HL-60/S4 treated with retinoic acid at 250 ng/mL for 4 days and 3 days (cell line): ENCODE data around the gene CYGB.

Source experiments
- in situ Hi-C: fragments of 300-500 bp; cut with MboI; formaldehyde crosslinking; loops from 2 replicates; pipeline ENCODE4 v1.7.0; 2022; ENCODE audit warnings: low sequenced_read_pairs

Gene CYGB

DNA sequence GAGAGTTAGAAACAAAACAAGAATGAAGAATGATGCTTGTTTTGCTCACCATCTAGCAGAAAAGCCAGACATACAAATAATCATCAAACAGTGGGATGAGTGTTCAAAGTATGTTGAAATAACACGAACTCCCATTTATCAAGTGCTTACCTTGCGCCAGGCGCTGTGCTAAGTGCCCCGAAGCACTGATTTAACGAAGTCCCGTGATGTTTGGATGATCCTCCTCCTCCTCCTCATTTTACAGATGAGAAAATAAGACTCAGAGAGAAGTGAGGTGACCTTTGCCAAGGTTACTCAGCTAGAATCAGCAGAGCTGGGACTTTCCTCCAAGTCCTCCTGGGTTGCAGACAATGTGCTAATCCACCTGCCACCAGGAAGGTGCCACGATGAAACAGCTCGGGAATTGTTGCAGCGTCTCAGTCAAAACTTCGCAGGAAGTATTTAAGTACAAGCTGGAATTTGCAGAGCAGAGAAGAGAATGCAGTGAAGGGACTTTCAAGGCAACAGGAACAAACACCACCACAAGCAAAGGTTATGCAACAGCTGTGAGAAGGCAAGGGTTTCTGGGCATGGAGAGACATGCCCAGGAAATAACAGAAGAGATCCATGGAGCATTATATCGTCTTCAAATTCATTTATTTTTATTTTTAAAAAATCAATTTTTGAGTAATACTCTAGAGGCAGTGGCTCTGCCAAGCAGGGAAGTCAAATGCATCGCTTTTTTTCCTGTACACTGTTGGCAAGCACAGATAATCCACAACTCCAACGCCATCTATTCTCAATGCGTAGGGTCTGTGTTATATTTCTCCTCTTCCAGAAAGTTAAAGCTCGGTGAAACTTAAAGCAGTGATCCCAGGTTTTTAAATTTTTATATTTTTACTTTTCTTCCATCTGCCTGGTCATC is 13.5 kb upstream of the CYGB start:
- in situ Hi-C loops: no loop called here

DNA sequence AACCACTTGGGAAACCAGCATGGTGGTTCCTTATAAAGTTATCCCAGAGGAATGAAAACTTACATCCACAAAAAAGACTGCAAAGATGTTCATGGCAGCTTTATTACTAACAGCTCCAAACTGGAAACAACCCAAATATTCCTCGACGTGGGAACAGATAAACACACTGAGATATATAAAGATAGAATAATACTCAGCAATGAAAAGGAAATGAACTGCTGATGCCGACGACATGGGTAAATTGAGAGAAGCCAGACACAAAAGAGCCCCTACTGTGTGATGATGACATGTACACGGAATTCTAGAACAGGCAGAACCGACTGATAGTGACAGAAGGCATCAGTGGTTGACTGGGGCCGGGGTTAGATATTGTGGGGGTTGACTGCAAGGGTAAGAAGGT is 12.0 kb upstream of the CYGB start:
- in situ Hi-C loops: no loop called here

DNA sequence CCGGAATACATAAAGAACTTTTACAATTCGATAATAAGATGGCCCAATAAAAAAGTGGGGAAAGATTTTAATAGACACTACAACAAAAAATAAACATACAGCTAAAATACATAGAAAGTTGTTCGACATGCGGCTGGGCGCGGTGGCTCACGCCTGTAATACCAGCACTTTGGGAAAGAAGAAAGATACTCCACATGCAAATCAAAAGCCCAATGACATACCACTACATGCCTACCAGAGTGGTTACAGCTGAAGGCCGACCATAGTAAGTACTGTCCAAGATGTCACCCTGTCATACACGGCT is 11.7 kb upstream of the CYGB start:
- in situ Hi-C loops: no loop called here

DNA sequence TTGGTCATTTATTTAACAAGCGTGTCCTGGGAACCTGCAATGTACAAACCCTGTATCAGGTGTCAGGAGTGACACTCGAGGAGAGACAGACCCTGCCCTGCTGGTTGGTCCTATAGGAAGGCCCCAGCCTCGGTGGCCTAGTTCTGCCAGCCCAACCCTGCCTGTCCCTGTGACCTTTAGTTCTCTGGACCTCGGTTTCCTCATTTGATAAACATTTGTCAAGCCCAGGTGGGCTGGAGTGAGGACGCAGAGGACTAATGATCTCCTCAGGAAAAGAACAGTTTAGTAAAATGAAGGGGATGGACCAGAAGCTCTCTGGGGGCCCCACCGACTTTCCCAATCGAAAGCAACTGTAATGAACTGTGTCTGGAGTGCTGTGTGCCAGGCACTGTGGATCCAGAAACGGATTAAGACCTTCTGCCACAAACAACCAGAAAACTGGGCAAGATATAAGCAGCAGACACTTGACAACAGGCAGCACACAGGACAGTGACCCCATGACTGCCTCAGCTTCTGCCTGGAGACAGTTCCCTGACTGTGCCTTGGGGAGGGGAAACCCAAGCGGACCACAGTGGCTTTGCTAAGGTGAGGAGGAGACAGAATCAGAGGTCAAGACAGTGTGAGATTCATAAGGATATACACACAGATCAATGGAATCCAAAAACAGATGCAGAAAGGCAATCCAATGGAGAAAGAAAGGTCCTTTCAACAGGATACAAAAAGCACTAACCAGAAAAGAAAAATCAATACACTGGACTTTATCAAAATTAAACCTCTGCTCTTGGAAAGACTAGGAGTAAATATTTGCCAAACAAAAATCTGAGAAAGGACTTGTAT is 11.1 kb upstream of the CYGB start:
- in situ Hi-C loops: no loop called here

DNA sequence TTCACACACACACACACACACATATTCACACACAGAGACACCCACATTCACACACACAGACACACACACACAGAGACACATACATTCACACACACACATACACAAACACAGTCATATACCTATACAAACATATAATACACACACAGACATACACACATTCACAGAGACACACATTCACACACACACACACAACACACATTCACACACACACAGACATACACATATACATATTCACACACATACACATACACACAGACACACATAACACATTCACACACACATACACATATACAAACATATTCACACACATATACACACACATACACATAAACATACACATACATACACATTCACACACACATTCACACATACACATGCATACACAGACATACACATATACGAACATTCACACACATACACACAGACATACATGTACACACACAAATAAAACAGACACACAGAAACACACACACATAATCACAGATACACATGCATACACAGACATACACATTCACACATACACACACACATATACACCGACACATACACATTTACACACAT is 10.2 kb upstream of the CYGB start:
- in situ Hi-C loops: no loop called here

DNA sequence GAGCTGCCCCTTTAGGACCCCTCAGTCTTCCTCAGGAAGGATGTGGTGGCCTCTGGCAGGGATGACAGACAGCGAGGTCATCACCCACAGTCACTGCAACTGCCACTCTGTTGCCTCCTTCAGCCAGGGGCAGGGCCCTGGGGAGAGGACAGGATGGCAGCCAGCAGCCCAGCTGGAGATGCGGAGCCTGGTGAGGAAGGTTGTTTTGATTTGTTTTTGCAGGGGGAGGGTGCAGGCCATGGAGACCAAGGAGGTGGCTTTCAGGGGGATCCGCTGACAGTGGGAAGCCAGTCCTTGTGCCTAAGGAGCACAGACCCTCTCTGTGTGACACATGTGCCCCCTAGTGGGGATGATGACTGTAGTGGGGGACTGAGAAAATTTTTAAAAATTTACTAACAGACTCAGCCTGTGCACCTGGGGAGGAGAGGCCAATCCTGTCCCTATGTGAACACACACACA is 9.7 kb upstream of the CYGB start:
- in situ Hi-C loops: no loop called here

DNA sequence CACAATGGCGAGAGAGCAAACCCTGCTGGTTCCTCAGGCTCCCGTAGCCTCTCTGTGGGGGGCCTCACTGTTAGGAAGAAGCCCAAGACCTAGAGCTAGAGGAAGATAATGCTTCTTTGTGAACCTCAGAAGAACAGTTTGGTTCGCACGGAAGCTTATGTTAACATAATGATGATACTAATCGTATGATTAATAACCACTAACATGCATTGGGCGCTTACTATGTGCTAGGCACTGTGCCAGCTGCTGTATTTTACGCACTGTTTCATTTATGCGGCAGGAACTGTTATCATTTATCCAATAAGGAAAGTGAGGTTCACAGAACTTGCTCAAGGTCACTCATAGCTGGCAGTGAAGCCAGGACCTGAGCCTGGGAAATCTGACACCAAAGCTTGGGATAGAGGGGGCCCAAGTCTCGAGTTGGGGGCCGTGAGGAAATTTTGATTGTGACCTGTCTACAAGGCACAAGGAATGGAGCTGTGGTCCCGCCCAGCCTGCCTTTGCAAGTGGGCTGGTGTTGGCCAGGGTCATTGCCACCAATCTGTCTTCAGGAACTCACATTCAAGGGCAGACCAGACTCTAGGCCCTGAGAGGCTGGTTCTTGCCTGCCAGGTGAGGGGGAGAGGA is 9.2 kb upstream of the CYGB start:
- in situ Hi-C loops: no loop called here

DNA sequence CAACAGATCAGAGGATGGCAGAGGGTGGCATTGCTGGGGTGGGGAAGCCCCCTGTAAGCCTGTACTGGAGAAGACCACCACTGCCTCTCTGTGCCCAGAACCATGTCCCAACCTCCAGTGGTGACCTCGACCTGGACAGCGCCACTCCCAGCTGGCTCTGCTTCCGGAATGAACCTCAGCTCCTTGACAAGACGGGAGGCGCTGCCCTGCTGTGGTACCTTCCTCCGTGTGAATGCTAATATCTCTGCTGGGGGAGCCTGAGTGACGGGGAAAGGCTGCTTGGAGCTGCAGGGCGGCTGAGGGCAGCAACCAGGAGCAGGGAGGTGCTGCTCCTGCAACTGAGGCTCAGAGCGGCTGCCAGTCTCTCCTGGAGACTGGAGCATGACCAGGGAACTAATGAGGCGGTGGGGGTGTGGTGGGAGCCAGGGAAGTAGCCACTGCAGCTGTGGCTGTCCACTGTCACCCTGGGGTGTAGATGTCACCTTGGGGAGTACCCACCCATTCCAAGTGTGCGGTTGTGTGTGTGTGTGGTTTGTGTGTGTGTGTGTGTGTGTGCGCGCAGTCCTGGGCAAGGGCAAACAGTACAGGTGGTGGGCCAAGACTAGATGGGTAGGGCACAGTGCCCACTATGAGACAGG is 8.5 kb upstream of the CYGB start:
- in situ Hi-C loops: no loop called here

DNA sequence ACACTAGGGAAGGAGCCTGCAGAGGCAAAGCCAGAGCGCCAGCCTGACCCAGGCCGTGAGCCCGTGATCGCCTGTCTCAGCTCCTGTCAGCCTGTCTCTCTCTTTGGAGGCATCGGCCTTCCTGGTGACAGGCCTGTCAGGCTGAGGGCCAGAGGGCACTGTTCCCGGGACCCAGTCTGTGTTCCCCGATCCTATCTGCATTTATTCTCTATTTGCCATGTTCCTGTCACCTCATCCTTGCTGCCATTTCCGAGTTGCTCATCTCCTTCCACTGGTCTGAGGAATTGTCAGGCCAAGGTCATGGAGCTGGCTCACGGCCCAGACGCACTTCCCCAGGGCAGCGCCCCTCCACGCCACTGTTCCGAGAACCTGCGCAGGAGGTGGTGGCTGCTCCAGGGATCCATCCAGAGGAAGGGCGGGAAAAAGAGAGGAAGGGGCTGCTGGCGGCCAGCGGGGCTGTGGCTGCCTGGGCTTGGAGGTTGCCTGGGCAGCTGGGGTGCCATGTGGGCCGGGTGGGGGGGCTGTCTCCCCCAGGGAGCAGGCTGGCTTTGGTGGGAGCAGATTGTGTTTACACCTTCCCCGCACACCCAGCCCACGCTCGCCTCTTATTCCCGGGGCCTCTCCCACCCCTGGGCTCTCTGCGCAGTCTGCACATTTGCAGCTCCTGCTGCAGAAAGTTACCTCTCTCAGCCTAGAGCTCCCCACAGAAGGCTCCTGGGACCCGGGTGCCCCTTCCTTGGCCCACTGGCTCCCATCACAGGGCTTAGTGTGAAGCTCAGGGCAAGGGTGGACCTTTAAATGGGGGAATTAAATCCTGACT is 7.2 kb upstream of the CYGB start:
- in situ Hi-C loops: no loop called here

DNA sequence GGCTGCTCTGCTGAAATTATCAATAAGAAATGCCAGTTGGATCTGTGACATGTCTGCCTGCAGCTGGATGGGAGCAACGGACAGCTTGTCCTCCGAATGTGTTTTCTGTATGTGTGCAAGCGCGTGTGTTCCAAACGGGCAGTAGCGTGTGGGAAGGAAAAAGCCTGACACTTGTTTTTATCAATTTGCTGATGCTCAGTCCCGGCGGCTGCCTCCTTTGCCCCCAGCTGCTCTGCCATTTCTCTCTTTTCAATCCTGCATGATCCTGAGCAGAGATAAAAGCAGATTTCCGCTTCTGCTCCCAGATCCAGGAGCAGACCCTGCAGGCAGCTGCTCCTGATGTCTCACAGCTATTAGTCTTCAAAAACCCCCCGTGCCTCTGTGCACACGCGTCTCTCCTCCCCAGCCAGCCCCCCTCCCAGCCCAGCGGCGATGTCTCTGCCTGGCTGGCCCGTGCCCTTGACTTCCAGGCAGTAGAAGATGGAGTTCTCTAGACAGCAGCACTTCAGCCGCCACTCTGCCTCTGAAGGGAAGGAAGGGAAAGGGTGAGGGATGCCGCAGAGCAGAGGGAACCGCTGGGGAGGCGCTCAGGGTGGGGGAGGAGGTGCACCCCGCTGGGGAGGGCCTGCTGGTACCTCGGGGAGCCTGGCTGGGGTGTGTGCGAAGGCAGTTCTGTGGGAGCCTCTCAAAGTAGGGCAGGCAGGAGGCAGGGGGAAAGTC is 6.5 kb upstream of the CYGB start:
- in situ Hi-C loops: no loop called here

DNA sequence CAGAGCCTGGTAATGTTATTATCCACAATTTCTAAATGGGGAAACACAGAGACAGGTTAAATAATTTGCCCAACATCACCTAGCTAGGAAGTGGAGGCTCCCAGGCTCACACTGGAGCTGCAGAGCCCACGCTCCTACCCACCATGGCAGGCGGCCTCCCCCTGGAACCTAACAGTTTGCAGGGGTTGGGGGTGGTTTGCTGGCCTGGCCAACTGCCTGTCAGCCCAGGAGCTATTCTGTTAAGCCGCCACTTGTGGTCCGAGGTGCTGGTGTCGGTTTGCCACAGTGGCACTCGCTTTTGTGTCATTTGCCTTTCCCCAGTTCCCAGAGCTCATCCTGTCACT is 5.9 kb upstream of the CYGB start:
- in situ Hi-C loops: no loop called here

DNA sequence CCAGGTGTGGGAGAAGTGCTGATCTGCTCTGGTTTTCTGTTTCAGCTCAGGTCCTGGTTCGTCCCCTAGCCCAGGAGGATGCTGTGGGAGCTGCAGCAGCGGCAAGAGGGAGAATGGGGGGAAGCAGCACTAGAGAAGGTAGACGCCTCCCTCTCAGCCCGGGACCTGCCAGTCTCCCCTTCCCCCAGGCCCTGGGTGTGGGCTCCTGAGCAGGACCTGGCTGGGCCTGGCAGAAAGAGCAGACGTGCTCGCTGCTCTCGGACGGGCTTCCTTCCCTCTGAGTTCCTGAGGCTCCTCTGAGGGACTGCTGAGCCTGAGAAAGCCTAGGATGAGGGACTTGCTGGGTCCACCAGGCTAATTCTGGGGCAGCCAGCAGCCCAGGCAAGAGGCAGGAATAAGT is 5.5 kb upstream of the CYGB start:
- in situ Hi-C loops: no loop called here

DNA sequence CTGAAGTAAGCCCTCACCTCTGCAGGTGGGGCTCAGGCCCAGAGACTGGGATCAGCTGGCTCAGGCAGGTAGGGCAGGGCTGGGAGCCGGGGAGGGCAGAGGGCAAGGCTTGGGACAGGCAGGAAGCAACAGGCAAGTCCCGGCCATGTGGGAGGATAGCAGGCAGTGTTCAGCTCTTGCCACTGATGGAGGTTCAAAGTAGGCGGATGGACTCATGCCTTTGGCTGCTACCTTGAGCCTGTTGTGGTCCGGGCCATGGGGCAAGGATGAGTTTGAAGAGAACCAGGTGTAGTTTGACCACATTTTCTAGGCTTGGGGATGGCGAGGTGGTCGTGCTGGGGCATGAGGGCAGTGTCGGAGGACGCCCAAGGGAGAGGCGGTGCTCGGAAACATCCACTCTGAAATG is 5.1 kb upstream of the CYGB start:
- in situ Hi-C loops: no loop called here

DNA sequence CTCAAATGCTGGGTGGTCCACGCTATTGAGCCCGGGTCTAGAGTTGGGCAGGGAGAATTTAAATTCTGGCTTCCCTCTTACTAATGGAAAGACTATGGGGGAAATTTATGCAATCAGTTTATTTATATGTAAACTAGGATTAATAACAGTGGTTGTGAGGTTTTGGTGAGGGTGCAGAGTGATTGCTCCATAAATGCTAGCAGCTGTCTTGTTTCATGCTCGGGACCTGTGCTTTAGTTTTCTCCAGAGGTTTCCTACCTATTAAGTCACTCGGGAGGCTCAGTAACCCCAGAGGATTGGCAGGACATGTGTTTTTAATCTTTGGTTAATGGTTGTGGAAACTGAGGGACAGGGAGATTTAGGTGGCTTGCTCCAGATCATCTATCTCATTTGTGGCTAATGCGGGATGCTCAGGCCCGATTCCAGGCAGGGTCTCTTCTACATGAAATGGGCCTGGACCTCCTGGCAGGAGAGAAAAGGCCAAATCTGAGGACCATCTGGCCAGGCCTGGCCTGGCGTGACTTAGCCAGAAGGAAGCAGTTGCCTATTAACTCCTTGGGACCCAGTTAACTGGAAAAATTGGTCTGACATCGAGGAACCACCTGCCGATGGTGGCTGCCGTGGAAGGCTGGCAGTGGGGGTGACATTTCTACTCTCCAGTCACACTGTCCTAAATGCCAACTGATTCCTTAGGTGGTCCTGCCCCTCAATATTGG is 4.4 kb upstream of the CYGB start:
- in situ Hi-C loops: no loop called here

DNA sequence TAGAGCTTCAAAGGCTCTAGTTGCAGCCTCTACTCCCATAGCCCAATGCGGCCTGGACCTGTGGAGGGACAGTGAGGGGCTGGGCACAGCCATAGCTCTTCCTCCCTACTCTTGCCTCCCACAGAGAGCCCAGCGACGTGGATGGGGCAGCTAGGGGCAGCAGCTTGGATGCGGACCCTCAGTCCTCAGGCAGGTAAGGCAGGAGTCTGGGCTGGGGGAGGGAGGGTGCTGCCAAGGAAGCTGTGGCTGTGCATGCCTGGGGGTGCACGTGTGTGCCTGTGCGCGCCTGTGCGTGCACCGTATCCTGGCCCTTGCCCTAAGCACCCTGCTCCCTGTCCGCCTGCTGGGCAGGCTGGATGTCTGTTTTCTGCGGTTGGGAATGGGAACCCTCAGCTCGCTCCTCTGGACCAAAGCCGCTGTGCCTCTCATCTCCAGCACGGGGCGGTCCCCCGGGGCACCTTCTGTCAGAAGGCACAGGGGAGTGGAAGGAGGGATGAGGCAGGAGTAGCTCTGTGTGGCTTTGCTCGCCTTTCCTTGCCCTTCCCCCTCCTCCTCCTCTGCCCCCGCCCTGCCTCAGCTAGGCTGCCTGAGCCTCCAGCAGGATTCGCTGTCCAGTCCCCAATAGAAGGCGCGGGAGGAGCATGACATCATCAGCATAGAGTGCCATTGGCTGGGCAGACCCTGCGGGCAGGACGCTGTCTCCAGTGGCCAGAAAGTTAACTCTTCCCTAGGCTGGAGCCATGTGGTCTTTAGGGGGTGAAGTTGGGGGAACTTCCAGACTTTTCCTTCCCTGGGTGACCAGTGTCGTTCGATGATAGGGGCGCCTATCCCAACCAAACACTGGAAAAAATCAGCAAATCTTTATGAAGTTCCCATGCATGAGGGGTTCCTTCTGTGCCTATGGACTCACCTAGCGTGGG is 3.1 kb upstream of the CYGB start:
- in situ Hi-C loops: no loop called here

DNA sequence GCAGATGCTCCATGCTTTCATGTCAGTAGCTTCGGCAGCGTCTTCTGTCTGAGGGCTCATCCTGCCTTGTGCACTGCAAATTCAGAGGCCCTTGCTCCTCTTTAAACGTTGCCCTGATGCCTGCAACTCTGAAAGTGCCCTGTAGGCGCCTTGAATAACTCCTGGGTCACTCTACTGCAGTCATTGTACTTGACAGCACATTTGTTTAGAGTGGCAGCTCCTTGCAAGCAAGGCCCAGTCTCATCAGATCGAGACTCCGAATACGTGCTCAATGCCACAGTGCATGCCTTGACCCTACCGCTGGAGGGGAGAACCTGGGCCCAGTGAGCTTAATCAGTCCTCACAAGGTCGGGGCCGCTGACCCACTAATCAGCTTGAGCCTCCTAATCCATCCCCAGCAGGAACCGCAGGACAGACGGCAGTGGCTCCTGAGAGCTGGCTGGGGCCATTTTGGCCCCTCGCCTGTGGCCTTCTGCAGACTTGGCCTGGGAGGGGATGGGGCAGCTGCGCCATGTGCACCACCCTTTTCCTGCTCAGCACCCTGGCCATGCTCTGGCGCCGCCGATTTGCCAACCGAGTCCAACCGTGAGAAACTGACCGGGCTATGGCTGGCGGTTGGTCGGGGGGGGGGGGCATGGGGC is 2.2 kb upstream of the CYGB start, which contains the start of gene PRCD:
Gene PRCD (plus strand): TSS at position 414 of the 641 bp plus-strand sequence. CDS start 98 bp downstream, at position 512.
- in situ Hi-C loops: no loop called here

DNA sequence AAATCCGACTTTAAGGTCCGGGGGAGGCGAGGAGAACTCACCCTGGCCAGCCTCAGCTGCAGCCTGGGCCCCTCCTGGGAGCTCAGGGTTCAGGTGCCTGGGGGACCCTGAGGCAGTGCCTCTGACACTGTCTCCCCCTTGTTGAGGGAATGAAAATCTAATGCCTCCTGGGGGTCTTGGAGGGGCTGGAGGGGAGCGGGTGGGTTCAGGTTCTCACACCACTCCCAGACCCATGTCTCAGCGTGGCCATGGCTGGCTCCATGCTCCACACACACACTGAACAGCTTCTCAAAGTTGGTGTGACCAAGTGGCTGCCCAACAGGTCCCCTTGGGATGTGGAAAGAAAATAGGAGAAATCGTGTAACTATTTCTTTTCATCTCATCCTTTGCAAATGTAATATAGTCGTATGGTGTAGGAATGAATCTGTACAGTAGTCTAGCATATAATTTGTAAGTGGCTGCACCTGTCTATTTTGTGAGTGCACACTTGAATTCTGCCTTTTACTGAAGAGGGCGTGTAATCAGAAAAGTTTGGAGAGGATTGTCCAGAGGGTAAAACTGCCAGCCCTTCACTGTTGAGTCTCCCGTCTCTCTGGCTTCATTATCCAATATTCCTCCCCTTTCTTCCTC is 1.5 kb upstream of the CYGB start:
- in situ Hi-C loops: no loop called here
